Activated B cell treated with CpG ODN at 0.5 μM for 24 hours (primary cell): ENCODE results near the gene VAT1L. TPM values are rescaled to one million over a fixed set of nuclear protein-coding genes. Genes with fewer than 3 reads are reported as not detected.

Source experiments
- ATAC-seq: fragments of 200-7000 bp; cut with Tn5 transposase; one replicate; pipeline ENCODE4 v1.10.0; 2021; ENCODE audit warnings: low read depth, mild to moderate bottlenecking, moderate library complexity
- CTCF ChIA-PET: fragments of 350-600 bp; sonication (Branson Sonifier 250); formaldehyde crosslinking; loops from one replicate; lab custom pipeline; 2021; ENCODE audit warnings: antibody characterized with exemption; lab: Charles Lee
- POLR2A ChIA-PET: fragments of 350-600 bp; sonication (Branson Sonifier 250); formaldehyde crosslinking; loops from one replicate; lab custom pipeline; 2021; ENCODE audit warnings: antibody characterized with exemption; lab: Charles Lee
- DNase-seq: peaks from one replicate; pipeline ENCODE4 v3.0.0; 2022
- H3K27ac Mint-ChIP-seq: one replicate; pipeline ENCODE4 v1.8.0; 2020; ENCODE audit warnings: mixed read lengths
- H3K27me3 Mint-ChIP-seq: one replicate; pipeline ENCODE4 v1.8.0; 2021; ENCODE audit warnings: mixed read lengths
- H3K36me3 Mint-ChIP-seq: one replicate; pipeline ENCODE4 v1.8.0; 2021; ENCODE audit warnings: low read depth, mixed read lengths
- H3K4me1 Mint-ChIP-seq: one replicate; pipeline ENCODE4 v1.8.0; 2021; ENCODE audit warnings: mixed read lengths
- H3K4me3 Mint-ChIP-seq: one replicate; pipeline ENCODE4 v1.8.0; 2020; ENCODE audit warnings: mild to moderate bottlenecking, mixed read lengths
- H3K9me3 Mint-ChIP-seq: one replicate; pipeline ENCODE4 v1.8.0; 2020; ENCODE audit warnings: mixed read lengths
- CTCF ChIP-seq: fragments of 200-600 bp; IDR thresholded peaks from one replicate; pipeline ENCODE4 v1.8.0; 2022; ENCODE audit warnings: antibody characterized with exemption, mild to moderate bottlenecking
- intact Hi-C: fragments of 100-400 bp; cut with micrococcal nuclease; formaldehyde crosslinking; loops from one replicate; pipeline ENCODE4 v1.15.1; 2024
- total RNA-seq: library from RNA; stranded (reverse); gene quantifications from 2 replicates; pipeline ENCODE4 v1.2.3, GENCODE V29; 2022

Gene VAT1L
- total RNA-seq, 1 donor from 2014 or later: not detected

DNA sequence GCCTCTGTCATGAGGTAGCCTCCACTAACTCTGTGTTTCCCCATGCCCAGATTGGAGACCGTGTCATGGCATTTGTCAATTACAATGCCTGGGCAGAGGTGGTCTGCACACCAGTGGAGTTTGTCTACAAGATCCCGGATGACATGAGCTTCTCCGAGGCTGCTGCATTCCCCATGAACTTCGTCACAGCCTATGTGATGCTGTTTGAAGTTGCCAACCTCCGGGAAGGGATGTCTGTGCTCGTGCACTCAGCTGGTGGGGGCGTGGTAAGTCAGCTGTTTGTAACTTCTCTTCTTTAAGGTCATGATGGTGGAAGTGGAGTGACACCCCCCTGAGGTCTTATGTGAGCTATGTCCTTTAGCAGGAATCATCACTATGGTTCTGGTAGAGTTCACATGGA lies 36.8 kb downstream of the VAT1L start:
- H3K4me3 Mint-ChIP-seq: no peak overlapping the region
- H3K4me1 Mint-ChIP-seq: no peaks in the 10 kb centered on the region
- no peak for TF ChIP-seq CTCF
- ChIA-PET POLR2A (no interaction called here), CTCF (no interaction called here)
- H3K36me3 Mint-ChIP-seq: no peaks in the 10 kb centered on the region
- intact Hi-C loops: no loop called here
- H3K27ac Mint-ChIP-seq: no peak overlapping the region
- no peak for ATAC-seq
- peaks cover 5% of the 10 kb centered on the region for H3K27me3 Mint-ChIP-seq
- no peak for DNase-seq
- no peaks in the 10 kb centered on the region for H3K9me3 Mint-ChIP-seq

DNA sequence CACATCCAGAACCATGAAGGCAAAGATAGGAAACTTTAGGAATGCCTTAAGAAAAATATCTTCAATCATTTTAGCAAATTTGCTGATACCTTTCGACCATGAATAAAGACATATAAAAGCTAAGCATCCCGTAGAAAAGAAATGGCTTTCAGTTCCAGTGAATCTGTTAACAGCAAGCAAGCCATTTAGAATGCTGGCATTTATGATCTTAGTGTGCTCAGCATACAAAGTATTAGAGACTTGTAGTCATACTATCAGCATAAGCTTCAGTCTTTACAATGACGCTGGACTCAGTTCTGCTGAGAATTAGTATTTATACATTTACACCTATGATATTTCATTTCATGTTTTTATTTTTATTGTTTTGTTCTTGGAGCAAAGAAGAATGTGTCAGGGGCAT lies 38.7 kb downstream of the VAT1L start:
- ATAC-seq (no peak), DNase-seq (no peak)
- POLR2A ChIA-PET: no interaction called here
- intact Hi-C loops: no loop called here
- Mint-ChIP-seq H3K36me3 (no peaks in the 10 kb centered on the region), H3K27ac (no peak overlapping the region), H3K4me1 (no peaks in the 10 kb centered on the region), H3K9me3 (no peaks in the 10 kb centered on the region), H3K4me3 (no peak overlapping the region), H3K27me3 (peaks cover 5% of the 10 kb centered on the region)
- CTCF ChIA-PET: no interaction called here
- TF ChIP-seq CTCF: no peak

GRCh38 chr16:77833921-77834634 lies 45.7 kb downstream of the VAT1L start:
- ATAC-seq (no peak), DNase-seq (no peak)
- Mint-ChIP-seq H3K9me3 (no peaks in the 10 kb centered on the region), H3K4me3 (no peak overlapping the region), H3K27ac (no peak overlapping the region), H3K4me1 (no peaks in the 10 kb centered on the region), H3K27me3 (no peaks in the 10 kb centered on the region), H3K36me3 (no peaks in the 10 kb centered on the region)
- ChIA-PET CTCF (no interaction called here), POLR2A (no interaction called here)
- TF ChIP-seq CTCF: no peak
- intact Hi-C loops: no loop called here

GRCh38 chr16:77834635-77835540 lies 46.5 kb downstream of the VAT1L start:
- H3K27me3 Mint-ChIP-seq: no peaks in the 10 kb centered on the region
- no peak overlapping the region for H3K4me3 Mint-ChIP-seq
- no peaks in the 10 kb centered on the region for H3K36me3 Mint-ChIP-seq
- CTCF ChIA-PET: no interaction called here
- TF ChIP-seq CTCF: no peak
- intact Hi-C loops: no loop called here
- POLR2A ChIA-PET: no interaction called here
- ATAC-seq (no peak), DNase-seq (no peak)
- H3K4me1 Mint-ChIP-seq: no peaks in the 10 kb centered on the region
- no peak overlapping the region for H3K27ac Mint-ChIP-seq
- no peaks in the 10 kb centered on the region for H3K9me3 Mint-ChIP-seq

GRCh38 chr16:77836801-77837200 lies 48.4 kb downstream of the VAT1L start:
- intact Hi-C loops: no loop called here
- Mint-ChIP-seq H3K9me3 (no peaks in the 10 kb centered on the region), H3K4me3 (no peak overlapping the region), H3K27me3 (no peaks in the 10 kb centered on the region), H3K36me3 (no peaks in the 10 kb centered on the region), H3K27ac (no peak overlapping the region), H3K4me1 (no peaks in the 10 kb centered on the region)
- ChIA-PET CTCF (no interaction called here), POLR2A (no interaction called here)
- no peak for ATAC-seq
- DNase-seq: no peak
- TF ChIP-seq CTCF: no peak
